C4-2B (cell line): ENCODE measurements around the gene CLEC11A.

ENCODE experiments used
- H3K27ac ChIP-seq: fragments of 450-650 bp; 2 replicates; pipeline ENCODE4 v1.5.1; 2017
- CTCF ChIP-seq: fragments of 450-650 bp; conservative IDR thresholded peaks from 2 replicates; pipeline ENCODE4 v1.5.1; 2017; ENCODE audit warnings: mild to moderate bottlenecking
- ZFX ChIP-seq: fragments of 450-650 bp; IDR thresholded peaks from 2 replicates; pipeline ENCODE4 v1.6.1; 2017

Gene CLEC11A

DNA sequence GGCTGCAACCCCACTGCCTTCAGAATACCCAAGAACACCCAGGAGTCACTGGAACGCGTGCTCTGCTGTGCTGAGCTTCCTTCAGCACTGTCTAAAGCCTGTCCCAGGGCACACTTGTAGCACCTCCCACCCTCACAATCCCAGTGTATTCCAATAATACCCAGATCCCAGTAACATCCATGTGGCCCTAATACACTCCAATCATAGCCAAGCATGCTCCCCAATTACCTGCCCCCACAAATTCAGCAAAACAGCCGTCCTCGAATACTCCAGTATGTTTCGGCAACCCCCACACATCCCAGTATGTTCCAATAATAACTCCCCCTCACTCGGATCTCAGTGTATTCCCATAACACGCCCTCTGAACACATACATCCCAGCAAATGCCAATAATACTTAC, 32.7 kb upstream of the CLEC11A start:
- H3K27ac ChIP-seq = no peak overlapping the region
- TF ChIP-seq CTCF (no peak), ZFX (no peak)

DNA sequence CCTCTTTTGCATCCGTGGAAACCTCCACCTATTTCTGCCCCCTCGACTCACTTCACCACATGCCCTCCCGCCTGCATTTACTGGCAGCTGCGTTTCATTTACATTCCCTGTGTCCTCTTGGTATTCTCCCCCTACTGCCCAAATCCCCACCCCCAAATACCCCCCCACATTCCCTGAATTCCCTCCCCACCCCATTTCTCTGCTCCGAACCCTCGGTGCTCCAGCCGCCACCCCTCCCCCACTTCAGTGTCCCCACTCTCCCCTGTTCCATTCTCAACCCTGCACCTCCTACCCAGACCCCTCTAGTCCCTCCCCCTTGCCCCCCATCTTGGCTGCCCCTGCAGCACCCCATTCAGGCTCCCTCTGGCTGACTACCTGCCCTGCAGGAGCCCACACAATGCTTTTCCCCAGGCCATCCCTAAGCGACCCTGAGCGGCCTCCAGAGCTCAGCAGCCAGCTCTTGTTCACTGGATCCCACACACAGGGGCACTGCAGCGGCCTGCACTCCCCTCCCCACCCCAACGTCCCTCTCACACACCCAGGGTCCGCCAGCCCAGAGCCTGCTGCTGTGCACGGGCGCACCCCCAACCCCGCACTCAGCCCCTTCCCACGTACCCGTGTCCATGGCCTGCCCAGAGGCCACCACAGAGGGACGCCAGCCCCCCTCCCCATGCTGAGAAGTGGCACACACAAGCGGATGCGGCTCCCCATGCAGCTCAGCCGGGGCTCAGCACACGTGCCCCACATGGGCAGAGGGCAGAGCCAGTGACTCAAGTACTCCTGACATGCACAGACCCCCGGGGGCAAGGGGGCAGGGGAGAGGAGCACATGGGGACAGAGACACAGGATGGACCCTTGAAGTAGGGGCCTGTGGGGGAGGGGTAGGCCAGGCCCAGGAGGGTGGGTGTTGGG, 29.8 kb upstream of the CLEC11A start:
- H3K27ac ChIP-seq = no peak overlapping the region
- TF ChIP-seq CTCF = no peak
- TF ChIP-seq ZFX = no peak

- TF ChIP-seq CTCF = no peak
- TF ChIP-seq ZFX = no peak
- H3K27ac ChIP-seq = no peak overlapping the region
Measured at GRCh38 chr19:50694815-50695145, 28.4 kb upstream of the CLEC11A start.

GRCh38 chr19:50695251-50696093, 27.7 kb upstream of the CLEC11A start:
- TF ChIP-seq ZFX (no peak), CTCF (no peak)
- H3K27ac ChIP-seq = no peak overlapping the region

GRCh38 chr19:50696094-50696483, 27.1 kb upstream of the CLEC11A start:
- TF ChIP-seq ZFX = no peak
- TF ChIP-seq CTCF = no peak
- no peak overlapping the region for H3K27ac ChIP-seq

GRCh38 chr19:50697414-50698124, 25.6 kb upstream of the CLEC11A start:
- TF ChIP-seq CTCF = no peak
- TF ChIP-seq ZFX = no peak
- H3K27ac ChIP-seq = no peak overlapping the region
